Measurements from ENCODE around the gene PLA2G2F. TPM values are rescaled to one million over a fixed set of nuclear protein-coding genes. Genes with fewer than 3 reads are reported as not detected.

PLA2G2F gene
- total and polyA plus RNA-seq, 10 of the 15 experiments (the other 5 are each of a cell fraction or from before 2014, with no cell fraction given): 0.03 TPM; not detected in 9

DNA sequence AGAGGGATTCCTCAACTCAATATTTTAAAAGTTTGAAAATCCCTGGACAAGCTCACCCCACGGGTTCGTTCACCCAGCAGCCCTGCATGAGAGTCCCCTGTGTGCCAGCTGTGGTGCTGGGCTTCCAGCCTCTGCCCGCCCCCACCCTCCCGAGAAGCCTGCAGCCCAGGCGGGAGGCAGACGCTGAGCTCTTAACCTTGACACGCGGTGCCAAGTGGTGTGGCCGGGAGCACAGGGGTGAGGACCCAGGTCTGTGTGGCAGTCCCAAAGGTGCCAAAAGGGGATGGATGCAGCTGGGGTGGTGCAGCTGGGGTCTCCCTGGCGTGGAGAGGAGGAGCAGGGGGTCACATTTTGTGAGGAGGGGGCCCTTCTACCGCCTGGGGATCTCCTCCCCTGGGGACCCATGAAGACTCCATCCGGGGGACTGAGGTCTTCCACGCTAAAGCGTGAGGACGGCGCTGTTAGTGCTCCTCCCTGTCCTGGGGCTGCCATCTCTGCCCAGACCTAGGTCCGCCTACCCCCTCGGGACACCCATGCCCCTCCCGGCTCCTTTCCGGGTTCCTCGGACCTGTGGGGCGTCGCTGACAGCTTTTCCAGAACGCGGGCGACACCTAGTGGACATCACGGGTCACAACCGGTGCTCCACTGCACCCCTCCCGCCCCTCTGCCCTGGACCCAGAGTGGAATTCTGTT is 12.9 kb downstream of the PLA2G2F start (continued):
- TF ChIP-seq, protein P1, sequence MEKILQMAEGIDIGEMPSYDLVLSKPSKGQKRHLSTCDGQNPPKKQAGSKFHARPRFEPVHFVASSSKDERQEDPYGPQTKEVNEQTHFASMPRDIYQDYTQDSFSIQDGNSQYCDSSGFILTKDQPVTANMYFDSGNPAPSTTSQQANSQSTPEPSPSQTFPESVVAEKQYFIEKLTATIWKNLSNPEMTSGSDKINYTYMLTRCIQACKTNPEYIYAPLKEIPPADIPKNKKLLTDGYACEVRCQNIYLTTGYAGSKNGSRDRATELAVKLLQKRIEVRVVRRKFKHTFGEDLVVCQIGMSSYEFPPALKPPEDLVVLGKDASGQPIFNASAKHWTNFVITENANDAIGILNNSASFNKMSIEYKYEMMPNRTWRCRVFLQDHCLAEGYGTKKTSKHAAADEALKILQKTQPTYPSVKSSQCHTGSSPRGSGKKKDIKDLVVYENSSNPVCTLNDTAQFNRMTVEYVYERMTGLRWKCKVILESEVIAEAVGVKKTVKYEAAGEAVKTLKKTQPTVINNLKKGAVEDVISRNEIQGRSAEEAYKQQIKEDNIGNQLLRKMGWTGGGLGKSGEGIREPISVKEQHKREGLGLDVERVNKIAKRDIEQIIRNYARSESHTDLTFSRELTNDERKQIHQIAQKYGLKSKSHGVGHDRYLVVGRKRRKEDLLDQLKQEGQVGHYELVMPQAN (conservative IDR thresholded peaks at IDR 0.05): 0 out of 2 replicates have a peak, but pooled peaks have one; percentile 45
- TF ChIP-seq ATF7 (IDR thresholded peaks at IDR 0.05; ENCODE audit: low read depth): no peak
- TF ChIP-seq, protein P2, sequence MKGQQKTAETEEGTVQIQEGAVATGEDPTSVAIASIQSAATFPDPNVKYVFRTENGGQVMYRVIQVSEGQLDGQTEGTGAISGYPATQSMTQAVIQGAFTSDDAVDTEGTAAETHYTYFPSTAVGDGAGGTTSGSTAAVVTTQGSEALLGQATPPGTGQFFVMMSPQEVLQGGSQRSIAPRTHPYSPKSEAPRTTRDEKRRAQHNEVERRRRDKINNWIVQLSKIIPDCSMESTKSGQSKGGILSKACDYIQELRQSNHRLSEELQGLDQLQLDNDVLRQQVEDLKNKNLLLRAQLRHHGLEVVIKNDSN (IDR thresholded peaks at IDR 0.05; ENCODE audit: borderline replicate concordance, extremely low read length, insufficient read depth, low read depth, low read length): no peak
- TF ChIP-seq YBX1 (IDR thresholded peaks at IDR 0.05): no peak
- TF ChIP-seq, protein P3, sequence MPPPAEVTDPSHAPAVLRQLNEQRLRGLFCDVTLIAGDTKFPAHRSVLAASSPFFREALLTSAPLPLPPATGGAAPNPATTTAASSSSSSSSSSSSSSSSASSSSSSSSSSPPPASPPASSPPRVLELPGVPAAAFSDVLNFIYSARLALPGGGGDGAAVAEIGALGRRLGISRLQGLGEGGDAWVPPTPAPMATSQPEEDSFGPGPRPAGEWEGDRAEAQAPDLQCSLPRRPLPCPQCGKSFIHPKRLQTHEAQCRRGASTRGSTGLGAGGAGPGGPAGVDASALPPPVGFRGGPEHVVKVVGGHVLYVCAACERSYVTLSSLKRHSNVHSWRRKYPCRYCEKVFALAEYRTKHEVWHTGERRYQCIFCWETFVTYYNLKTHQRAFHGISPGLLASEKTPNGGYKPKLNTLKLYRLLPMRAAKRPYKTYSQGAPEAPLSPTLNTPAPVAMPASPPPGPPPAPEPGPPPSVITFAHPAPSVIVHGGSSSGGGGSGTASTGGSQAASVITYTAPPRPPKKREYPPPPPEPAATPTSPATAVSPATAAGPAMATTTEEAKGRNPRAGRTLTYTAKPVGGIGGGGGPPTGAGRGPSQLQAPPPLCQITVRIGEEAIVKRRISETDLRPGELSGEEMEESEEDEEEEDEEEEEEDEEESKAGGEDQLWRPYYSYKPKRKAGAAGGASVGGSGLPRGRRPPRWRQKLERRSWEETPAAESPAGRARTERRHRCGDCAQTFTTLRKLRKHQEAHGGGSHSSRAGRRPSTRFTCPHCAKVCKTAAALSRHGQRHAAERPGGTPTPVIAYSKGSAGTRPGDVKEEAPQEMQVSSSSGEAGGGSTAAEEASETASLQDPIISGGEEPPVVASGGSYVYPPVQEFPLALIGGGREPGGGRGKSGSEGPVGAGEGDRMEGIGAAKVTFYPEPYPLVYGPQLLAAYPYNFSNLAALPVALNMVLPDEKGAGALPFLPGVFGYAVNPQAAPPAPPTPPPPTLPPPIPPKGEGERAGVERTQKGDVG (CRISPR knock-in tag; IDR thresholded peaks at IDR 0.05): no peak
- no peak for TF ChIP-seq PAX8 (IDR thresholded peaks at IDR 0.05)
- no peak for TF ChIP-seq ZNF274 (IDR thresholded peaks at IDR 0.05; ENCODE audit: insufficient read depth, insufficient read length)
- TF ChIP-seq MEF2A (IDR thresholded peaks at IDR 0.05; ENCODE audit: insufficient read depth, low read depth, low read length): no peak
- TF ChIP-seq, protein P4, sequence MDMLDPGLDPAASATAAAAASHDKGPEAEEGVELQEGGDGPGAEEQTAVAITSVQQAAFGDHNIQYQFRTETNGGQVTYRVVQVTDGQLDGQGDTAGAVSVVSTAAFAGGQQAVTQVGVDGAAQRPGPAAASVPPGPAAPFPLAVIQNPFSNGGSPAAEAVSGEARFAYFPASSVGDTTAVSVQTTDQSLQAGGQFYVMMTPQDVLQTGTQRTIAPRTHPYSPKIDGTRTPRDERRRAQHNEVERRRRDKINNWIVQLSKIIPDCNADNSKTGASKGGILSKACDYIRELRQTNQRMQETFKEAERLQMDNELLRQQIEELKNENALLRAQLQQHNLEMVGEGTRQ (IDR thresholded peaks at IDR 0.05; ENCODE audit: borderline replicate concordance, low read depth, low read length): no peak
- TF ChIP-seq, protein P5, sequence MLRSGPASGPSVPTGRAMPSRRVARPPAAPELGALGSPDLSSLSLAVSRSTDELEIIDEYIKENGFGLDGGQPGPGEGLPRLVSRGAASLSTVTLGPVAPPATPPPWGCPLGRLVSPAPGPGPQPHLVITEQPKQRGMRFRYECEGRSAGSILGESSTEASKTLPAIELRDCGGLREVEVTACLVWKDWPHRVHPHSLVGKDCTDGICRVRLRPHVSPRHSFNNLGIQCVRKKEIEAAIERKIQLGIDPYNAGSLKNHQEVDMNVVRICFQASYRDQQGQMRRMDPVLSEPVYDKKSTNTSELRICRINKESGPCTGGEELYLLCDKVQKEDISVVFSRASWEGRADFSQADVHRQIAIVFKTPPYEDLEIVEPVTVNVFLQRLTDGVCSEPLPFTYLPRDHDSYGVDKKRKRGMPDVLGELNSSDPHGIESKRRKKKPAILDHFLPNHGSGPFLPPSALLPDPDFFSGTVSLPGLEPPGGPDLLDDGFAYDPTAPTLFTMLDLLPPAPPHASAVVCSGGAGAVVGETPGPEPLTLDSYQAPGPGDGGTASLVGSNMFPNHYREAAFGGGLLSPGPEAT (IDR thresholded peaks at IDR 0.05; ENCODE audit: low read depth): no peak
- TF ChIP-seq IRF4 (IDR thresholded peaks at IDR 0.05; ENCODE audit: low read depth, low read length): no peak
- TF ChIP-seq SUPT20H (IDR thresholded peaks at IDR 0.05; ENCODE audit: borderline replicate concordance, control insufficient read depth, low read depth, low read length): no peak
- TF ChIP-seq HCFC1 (IDR thresholded peaks at IDR 0.05; ENCODE audit: low read length): no peak
- TF ChIP-seq ZNF207 (IDR thresholded peaks at IDR 0.05; ENCODE audit: borderline replicate concordance): 0 out of 2 replicates have a peak, but pooled peaks have one; percentile 60
- TF ChIP-seq BACH1 (IDR thresholded peaks at IDR 0.05; ENCODE audit: borderline replicate concordance): no peak
- TF ChIP-seq MTA2 (IDR thresholded peaks at IDR 0.05; ENCODE audit: low read depth): 0 out of 2 replicates have a peak, but pooled peaks have one; percentile 30
- TF ChIP-seq, protein P6, sequence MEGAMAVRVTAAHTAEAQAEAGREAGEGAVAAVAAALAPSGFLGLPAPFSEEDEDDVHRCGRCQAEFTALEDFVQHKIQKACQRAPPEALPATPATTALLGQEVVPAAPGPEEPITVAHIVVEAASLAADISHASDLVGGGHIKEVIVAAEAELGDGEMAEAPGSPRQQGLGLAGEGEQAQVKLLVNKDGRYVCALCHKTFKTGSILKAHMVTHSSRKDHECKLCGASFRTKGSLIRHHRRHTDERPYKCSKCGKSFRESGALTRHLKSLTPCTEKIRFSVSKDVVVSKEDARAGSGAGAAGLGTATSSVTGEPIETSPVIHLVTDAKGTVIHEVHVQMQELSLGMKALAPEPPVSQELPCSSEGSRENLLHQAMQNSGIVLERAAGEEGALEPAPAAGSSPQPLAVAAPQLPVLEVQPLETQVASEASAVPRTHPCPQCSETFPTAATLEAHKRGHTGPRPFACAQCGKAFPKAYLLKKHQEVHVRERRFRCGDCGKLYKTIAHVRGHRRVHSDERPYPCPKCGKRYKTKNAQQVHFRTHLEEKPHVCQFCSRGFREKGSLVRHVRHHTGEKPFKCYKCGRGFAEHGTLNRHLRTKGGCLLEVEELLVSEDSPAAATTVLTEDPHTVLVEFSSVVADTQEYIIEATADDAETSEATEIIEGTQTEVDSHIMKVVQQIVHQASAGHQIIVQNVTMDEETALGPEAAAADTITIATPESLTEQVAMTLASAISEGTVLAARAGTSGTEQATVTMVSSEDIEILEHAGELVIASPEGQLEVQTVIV (IDR thresholded peaks at IDR 0.05; ENCODE audit: borderline replicate concordance, partially characterized antibody): no peak
- TF ChIP-seq RB1 (IDR thresholded peaks at IDR 0.05; ENCODE audit: borderline replicate concordance): peak; percentile 55; the same call in 1 of the 2 replicates

Measured in GM12878 (cell line).